HG02852 (cell line): ENCODE data around the gene ZBTB26.
A peak's percentile ranks its signal among the peaks of the same experiment; 100 is the strongest.

ENCODE experiments used
- ATAC-seq: cut with Tn5 transposase; IDR thresholded peaks from one replicate; pipeline ENCODE4 v1.9.1; 2021; ENCODE audit warnings: mild to moderate bottlenecking, moderate library complexity; ENCODE audit not compliant: unreplicated experiment

ZBTB26 gene, protein sequence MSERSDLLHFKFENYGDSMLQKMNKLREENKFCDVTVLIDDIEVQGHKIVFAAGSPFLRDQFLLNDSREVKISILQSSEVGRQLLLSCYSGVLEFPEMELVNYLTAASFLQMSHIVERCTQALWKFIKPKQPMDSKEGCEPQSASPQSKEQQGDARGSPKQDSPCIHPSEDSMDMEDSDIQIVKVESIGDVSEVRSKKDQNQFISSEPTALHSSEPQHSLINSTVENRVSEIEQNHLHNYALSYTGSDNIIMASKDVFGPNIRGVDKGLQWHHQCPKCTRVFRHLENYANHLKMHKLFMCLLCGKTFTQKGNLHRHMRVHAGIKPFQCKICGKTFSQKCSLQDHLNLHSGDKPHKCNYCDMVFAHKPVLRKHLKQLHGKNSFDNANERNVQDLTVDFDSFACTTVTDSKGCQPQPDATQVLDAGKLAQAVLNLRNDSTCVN

DNA sequence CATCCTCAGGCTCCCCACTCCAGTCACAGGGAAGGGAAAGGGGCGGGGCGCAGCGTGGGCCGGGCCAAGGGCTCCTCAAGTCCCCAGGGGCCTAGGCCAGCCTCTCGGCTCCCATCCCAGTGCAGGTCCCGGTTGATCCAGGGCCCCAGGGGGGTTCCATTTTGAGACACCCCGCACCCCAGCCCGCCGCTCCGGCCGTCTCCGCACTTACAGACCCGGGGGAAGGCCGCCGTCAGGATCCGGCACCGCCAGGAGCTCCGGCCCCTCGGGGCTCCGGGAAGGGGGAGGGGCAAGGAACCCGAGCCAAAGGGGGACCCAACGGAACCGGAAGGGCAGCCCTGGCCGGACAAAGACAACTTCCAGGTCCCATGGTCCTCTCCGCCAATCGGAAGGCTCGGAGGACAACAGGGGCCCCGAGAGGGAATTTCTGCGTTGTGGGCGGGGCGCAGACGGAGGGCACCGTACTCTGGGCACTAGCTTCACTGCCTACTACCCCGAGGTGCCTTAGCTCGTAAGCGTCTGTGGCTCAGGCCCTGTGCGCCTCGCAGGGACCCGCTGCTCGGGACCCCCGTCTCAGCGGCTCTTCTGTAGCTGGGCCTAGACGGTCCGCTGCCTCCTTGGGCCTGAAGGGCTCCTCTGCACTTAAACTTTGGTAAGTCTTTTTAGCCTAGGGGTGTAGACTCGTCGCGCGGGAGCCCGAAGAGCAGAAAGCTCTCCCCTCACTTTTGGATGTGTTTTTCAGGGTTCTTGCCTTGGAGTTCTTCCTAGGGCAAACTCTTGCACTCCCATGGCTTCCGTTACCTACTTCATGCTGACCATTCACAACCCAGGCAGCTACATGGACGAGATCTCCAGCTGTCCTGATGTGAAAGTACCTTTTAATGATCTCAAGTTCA is at the start of gene ZBTB26:
Gene ZBTB26 (minus strand): TSS at position 287 of the 896 bp plus-strand sequence. CDS start 11,578 bp downstream, outside the sequence.
- peak; percentile 97 for ATAC-seq

DNA sequence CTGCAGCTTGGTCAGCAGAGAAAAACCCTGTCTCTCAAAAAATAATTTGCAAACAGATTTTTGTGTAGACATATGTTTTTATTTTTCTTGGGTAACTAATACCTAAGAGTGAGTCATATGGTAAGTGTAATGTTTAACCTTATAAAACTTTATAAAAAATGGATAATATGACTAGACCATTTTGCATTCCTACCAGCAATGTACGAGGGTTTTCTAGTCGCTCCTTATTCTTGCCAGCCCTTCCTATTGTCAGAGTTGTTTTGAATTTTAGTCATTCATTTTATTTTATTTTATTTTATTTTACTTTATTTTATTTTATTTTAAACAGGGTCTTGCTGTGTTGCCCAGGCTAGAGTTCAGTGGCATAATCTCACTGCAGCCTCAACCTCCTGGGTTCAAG is 47.3 kb upstream of the ZBTB26 start:
- no peak for ATAC-seq

DNA sequence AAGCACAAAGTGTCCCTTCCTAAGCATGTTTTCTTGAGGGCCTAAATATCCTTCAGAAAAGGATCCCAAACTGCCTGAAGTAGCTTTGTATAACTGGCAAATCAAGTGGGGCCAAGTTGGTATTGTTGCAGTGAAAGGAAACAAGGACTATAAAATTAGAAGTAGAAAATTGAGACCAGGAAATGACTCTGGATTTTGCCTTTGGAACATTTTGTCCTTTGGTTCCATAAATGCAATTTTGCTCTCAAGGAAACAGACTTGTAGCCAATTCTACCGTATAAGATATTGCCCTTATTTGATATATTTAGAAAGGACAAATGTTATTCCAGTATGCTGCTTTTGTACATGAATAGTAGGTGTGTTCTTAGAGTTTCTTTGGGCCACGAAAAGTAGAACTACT is 43.9 kb upstream of the ZBTB26 start:
- ATAC-seq, result no peak

DNA sequence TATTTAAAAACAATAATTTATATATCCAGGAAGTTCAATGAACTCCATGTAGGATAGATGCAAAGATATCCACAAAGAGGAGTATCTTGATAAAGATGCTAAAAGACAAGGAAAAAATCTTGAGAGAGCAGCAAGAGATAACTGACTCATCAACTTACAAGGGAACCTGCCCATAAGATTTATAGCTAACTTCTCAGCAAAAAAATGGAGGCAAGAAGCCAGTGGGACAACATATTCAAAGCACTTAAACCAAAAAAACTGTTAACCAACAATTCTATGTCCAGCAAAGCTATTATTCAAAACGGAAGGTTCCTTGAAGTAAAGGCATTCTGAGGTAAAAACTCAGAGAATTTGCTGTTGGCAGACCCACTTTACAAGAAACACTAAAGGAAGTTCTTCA is 29.8 kb upstream of the ZBTB26 start:
- no peak for ATAC-seq

DNA sequence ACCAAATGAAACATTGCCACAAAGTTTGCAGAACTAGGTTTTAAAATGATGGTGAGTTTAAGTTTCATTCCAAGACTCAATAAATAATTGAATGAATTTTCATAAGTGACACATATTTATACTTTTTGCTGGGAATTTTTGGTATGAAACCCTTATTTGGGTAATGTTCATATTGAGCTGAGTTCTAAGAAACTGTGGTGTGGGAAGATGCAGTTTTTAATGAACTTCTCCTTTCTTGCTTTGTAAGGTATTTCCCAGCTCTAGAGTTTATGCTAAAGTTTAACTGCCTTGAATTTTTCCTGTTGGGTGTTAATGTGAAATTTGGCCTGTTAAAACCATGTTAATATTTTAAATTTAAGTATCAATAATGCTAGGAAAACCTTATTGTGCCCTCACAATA is 24.6 kb upstream of the ZBTB26 start:
- no peak for ATAC-seq

DNA sequence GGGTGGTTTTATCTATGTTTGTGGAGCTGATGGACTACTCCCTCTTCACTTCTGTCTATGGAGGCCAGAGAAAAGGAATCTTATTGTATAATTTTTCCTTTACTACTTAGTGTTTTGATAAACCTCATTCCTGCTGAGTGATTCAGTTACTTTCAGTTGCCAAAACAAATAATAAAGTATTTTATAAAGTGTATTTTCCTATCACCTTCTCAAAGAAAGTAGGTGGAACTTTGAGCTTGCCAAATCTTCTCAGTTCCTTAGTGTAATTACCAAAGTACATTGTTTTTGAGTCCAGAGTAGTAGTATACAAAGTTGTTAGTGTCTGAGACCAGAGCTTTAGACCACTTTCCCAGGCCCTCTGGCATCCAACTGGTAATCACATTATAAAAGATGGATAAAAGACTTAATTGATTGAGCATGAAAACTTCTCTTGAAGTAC is 23.0 kb upstream of the ZBTB26 start:
- no peak for ATAC-seq

DNA sequence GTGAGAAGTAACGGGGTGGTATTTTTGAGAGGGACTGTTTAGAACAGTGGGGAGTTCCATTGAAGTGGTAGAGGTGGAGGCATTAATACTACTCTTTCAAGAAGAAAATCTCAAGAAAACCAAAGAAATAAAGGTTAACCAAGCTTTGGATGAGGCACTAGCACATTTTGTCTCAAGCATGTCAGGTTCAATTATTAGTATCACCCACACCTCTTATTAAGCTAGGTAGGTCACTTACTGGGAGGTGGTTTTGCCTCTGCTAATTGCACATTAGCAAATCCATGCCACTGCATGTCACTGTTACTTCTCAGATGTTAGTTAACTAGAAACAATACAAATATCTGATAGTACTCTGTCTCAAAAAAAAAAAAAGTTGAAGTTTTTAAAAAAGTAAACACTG is 19.7 kb upstream of the ZBTB26 start:
- ATAC-seq, result peak; percentile 40

DNA sequence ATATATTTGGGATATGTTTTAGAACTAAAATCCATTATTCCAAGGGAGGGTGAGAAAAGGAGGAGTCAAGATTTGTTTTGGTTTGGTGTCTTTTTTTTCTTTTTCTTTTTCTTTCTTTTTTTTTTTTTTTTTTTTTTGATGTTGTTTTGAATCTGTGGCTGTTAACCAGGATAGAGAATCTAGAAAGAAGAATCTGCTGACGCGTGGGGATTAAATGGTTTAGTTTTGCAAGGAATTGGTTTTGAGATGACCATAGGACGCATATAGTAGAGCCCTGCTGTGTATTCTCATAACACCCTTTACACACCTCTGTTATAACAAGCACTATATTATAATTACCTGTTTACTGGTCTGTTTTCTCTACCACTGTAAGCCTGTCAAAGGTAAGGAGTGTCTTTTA is 19.0 kb upstream of the ZBTB26 start:
- ATAC-seq, result no peak

DNA sequence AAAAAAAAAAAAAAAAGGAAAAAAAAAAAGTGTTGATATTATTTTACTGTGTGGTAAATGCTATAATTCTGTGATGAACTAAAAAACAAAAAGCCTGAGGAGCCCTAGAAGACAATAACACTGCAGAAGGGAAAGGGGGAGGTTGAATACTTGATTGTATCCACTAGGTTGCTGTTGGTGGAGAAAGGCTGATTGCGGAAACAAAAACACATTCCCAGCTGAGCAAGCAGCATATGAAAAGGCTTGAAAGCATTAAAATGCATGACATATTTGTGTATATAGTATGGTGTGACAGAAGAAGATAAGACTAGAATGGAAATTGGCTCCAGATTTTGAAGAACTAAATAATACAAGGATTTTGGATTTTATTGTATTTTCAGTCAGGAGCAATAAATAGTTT is 18.4 kb upstream of the ZBTB26 start:
- no peak for ATAC-seq

DNA sequence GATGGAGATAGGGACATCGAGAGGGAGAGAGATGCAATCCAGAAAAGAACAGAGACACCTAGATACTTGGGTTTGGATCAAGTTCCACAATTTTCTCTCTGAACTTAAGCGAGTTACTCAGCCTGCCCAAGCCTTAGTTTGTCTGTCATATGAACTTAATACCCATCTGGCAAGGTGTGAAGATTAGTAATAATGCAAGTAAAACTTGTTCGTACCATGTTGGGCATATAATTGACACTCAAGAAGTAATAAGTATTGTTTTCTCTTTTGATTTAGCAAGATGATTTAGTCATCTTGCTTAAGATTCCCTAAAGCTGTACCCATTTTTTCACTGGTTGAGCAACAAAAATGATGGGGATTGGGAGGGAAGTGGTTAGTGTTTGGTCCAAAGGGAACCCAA is 17.0 kb upstream of the ZBTB26 start:
- no peak for ATAC-seq

DNA sequence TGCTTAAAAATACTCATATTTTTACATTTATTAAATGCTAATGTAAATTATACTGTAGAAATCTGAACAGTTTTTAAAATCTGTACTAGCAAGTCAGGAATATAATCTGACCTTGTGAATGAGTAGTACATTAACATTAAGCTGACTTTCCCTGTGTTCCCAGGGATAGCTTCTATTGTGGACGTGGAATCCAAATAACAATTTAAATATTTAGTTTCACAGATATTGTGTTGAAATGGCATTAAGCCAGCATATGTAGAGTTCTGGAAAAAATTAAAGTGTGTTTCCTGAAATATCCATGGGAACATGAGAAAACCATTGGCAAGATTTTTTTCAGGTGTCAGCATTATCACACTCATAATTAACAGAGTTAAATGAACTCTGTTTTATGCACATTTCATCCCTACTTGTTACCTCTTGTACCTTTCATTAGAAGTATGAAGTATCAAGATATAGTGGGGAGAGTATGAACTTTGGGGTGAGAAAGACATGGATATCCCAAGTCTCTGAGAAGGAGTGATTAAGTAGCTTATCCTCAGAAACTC is 15.2 kb upstream of the ZBTB26 start:
- ATAC-seq, result no peak

DNA sequence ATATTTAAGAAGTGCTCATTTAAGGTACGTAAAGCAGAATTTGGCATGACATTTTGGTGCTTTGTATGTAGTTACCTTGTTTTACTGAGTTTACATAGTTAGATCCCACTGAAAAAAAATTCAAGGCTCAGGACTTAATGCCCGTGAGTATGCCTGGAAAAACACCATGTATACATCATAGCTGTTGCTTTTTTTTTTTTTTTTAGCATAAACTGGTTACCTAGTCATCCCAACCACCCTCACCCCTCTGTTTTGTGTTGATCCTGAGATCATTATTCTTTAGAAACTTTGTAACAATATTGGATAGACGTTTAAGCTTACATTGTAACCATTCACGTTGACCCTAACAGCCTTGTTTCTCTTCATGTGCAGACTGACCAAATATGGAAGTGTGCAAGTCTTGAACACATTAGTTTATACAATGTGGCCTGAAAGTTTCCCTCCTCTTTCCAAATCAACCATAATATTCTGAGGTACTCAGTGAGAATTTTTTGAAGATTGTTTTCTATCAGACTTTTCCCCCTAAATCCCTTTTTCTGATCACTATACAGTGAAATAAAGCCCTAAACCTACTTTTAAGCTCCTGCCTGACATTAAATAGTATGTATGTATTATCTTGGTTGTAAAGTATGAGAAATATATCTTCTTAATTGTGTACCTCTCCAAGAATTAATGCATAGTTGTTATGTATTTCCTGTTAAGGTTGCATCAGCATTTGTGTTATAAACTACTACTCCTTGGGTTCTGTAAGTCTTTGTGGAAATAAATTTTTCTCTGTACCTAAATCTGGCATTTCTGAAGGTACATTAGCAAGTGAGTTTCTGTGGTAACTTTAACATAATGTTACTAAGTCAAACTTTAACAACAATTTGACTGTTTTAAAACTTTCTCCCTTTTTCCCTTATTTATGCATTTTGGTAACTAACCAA is 13.9 kb upstream of the ZBTB26 start:
- ATAC-seq, result no peak

DNA sequence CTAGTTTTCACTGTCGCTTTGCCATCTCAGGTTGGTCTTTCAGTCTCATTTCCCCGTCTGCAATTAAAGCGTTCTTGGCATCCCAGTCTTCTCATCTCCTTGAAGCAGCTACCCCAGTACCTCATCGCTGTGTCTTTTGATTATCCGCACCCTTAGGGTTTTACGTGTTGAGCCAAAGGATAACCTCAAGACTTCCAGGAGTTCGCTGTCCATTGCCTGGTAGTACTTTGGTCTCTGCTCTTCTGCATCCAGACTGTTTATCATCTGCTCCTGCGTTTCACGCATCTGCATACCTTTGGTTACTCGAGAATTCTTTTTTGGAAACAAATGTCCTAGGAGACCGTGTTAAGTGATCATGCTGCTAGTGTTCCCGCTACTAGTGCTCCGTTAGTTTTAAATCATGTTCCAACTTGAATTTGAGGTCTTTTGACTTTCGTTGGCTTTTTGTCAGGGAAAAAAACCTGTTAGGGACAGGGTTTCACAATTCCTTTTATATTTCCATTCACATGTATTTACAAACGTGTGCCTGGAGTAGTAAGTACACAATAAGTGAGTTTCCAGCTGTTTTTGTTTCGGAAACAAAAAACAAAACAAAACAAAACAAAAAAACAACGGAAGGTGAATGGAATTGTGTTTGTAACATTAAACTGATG is 10.4 kb upstream of the ZBTB26 start:
- ATAC-seq, result peak; percentile 7

DNA sequence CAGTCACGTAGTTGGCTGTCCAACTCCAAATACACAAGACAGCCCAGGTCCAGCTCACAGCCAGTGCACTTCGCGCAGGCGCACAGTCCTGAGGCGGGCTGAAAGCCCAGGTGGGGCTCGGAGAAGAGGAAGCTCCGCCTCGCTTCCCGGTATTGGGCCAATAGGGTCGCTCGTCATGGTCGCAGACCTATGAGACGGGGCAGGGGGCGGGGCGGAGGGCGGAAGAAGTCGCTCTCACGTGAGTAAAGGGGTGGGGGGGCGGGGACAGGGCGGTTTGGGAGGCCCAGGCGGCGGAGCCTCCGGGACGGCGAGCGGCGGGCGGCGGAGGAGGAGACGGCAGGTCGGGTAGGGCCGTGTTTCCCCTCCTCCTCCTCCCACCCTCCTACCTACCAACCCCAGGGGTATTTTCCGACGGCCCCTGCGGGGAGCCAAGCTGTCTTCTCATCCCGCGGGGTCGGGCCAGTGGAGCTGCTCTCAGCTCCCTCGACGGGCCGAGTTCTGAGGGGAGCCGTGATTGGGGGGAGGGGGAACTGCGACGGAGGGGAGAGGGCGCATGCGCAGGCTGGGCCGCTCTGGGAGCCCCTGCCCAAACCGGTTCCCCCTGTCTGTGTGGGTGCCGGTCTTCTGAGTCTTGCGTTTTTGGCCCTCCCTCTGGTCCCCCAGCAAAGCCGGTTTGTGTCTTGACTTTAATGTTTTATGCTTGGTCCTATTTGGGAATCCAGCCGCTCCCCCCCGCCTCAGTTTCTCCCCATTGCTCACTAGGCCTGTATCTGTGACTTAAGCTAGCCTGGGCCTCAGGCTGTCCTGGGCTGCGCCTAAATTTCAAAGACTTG is 9.7 kb upstream of the ZBTB26 start, which contains the start of gene RABGAP1:
Gene RABGAP1 (plus strand): TSS at position 272 of the 833 bp plus-strand sequence. CDS start 16,040 bp downstream, outside the sequence.
- ATAC-seq, result peak; percentile 98

DNA sequence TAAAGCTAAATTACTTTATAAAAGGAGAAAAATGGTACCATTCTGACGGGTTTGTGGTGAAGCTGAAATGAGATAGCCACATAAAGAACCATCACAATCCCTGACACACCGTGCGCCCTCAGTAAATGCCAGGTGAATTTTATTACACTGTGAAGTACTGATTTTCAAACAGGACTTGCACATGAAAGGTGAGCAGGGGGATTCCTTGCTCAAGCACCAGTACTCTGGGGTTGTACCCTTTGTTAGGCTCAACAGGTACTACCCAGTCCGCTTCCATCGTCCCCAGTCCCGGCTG is 9.1 kb upstream of the ZBTB26 start:
- no peak for ATAC-seq

DNA sequence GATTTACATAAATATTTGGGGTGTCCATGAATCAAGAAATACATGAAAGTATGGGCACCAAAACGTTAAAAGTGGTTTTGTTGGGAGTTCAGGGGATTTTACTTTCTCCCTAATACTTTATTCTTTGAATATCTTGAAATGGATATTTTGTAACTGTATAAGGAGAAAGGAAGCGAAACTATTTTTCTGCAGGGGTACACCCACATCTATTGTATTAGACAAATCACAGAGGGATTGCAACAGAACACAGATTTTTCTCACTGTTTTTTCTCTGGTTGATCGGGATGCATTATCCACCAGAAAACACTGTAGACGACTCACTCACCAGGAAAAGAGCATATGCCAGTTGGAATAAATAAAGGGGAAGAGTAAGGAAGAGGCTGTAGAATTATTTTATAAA is 8.3 kb upstream of the ZBTB26 start:
- ATAC-seq, result no peak

DNA sequence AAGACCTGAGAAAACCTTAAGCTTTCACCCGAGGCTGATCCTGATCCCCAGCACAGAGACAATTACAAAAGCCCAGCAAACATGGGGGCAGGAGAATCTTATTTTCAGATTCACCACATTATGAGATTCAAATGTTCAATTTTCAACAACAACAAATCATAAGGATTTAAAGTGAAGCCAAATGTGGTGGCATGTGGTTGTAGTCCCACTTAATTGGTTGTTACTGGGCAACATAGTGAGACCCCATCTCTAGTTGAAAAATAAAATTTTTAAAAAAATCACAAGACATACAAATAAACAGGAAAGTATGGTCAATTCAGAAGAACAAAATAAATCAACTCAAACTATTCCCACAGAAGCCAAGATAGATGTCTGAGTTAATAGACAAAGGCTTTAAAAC is 5.6 kb upstream of the ZBTB26 start:
- no peak for ATAC-seq

DNA sequence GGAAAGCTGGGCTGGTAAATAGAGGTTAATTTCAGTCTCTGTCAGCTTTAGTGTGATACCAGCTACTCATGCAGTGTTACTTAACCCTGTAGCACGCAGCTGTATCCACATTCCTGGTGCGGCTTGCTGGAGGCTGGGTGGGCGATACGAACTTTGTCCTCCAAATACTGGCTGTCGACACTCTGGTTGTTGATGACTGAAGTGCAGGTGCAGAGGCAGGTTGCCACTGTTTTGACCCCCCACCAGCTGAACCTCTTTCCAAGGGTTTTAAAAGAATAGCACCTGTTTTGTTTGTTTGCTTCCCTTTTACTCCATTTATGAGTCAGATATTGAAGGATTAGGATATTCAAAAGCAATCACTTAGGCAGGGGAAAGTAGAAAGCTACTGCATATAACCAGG is 5.2 kb upstream of the ZBTB26 start:
- no peak for ATAC-seq

DNA sequence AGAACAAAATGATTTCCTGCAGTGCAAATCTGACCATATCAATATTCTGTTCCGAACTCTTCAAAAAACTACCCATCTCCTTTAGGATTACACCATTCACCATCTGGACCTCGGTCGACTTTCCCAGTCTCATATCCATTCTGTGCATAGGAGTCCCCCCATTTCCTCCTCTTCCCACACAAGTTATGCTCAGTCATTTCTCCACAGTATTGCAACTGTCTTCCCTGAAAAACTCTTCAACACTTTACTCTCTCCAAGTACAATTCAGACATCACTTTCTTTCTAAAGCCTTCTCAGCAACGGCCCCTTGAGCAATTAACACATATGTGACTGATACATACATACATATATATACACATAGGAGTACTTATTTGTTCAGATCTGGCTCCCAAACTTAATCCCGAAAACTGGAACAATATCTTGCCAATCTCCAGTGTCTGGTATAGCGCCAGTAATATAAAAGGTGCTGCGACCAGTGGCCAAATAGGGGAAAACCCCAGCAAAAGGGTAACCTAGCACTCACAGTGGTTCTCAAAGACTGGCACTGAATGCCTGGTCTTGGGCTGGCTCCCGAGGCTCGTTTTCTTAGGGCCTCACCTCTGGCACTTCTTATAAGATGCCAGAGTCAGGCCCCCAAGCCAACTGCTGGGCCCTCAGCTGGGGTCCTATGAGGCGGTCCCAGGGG is 629 bp downstream of the ZBTB26 start:
- no peak for ATAC-seq
